Mesenchymal stem cell (in vitro differentiated cells and primary cell): Measurements from ENCODE around the gene DNAH5.

Experiments
- DNase-seq: peaks from one replicate; pipeline ENCODE4 v3.0.0-alpha.2; 2013
- H2AFZ ChIP-seq: one replicate; pipeline ENCODE4 v1.6.1; 2013; ENCODE audit warnings: low read depth, mild to moderate bottlenecking, control low read depth, inconsistent platforms, low read length, moderate library complexity
- H2AK5ac ChIP-seq: 2 replicates; pipeline ENCODE4 v1.6.1; 2013; ENCODE audit warnings: low read length, moderate library complexity, mild to moderate bottlenecking, inconsistent platforms; ENCODE audit not compliant: severe bottlenecking
- H2BK120ac ChIP-seq: one replicate; pipeline ENCODE4 v1.6.1; 2013; ENCODE audit warnings: low read depth, mild to moderate bottlenecking, inconsistent platforms, low read length, moderate library complexity
- H2BK12ac ChIP-seq, 2 experiments: one replicate each; pipeline ENCODE4 v1.6.1; 2013; ENCODE audit warnings: inconsistent platforms in 2 of 2, low read length in 2 of 2, mild to moderate bottlenecking in 2 of 2, moderate library complexity in 2 of 2, control low read depth in 1 of 2
- H2BK15ac ChIP-seq: one replicate; pipeline ENCODE4 v1.6.1; 2013; ENCODE audit warnings: mild to moderate bottlenecking, low read depth, inconsistent platforms; ENCODE audit not compliant: poor library complexity, severe bottlenecking
- H2BK5ac ChIP-seq: 2 replicates; pipeline ENCODE4 v1.6.1; 2013; ENCODE audit warnings: low read depth, mild to moderate bottlenecking, low read length, control low read depth, inconsistent platforms; ENCODE audit not compliant: poor library complexity, severe bottlenecking
- H3K14ac ChIP-seq, 2 experiments: one replicate each; pipeline ENCODE4 v1.6.1; 2013; ENCODE audit warnings: inconsistent platforms in 2 of 2, low read length in 2 of 2, control low read depth in 1 of 2, mild to moderate bottlenecking in 1 of 2, moderate library complexity in 1 of 2
- H3K18ac ChIP-seq, 2 experiments: one replicate each; pipeline ENCODE4 v1.6.1; 2013; ENCODE audit warnings: inconsistent platforms in 2 of 2, low read length in 2 of 2, control low read depth in 1 of 2, low read depth in 1 of 2, mild to moderate bottlenecking in 1 of 2
- H3K23ac ChIP-seq, 2 experiments: one replicate each; pipeline ENCODE4 v1.6.1; 2013; ENCODE audit warnings: inconsistent platforms in 2 of 2, low read length in 2 of 2, mild to moderate bottlenecking in 2 of 2, moderate library complexity in 2 of 2, control low read depth in 1 of 2
- H3K27ac ChIP-seq: 2 replicates; pipeline ENCODE4 v1.5.1; 2013; ENCODE audit warnings: mild to moderate bottlenecking, moderate library complexity, low read length, control low read depth, inconsistent platforms; ENCODE audit not compliant: poor library complexity, severe bottlenecking
- H3K27me3 ChIP-seq, 2 experiments: 2 replicates each; pipeline versions ENCODE4 v1.6.1 to v1.7.0; 2013; ENCODE audit warnings: low read length in 2 of 2, mild to moderate bottlenecking in 2 of 2, moderate library complexity in 2 of 2, control low read depth in 1 of 2, inconsistent platforms in 1 of 2; ENCODE audit not compliant: control insufficient read depth in 1 of 2, insufficient read depth in 1 of 2
- H3K36me3 ChIP-seq, 2 experiments: 2 replicates each; pipeline versions ENCODE4 v1.6.1 to v1.7.0; 2013; ENCODE audit warnings: low read length in 2 of 2, control low read depth in 1 of 2, inconsistent platforms in 1 of 2, low read depth in 1 of 2, mild to moderate bottlenecking in 1 of 2; ENCODE audit not compliant: insufficient read depth in 2 of 2, control insufficient read depth in 1 of 2
- H3K4ac ChIP-seq, 2 experiments: one replicate each; pipeline ENCODE4 v1.6.1; 2013; ENCODE audit warnings: inconsistent platforms in 2 of 2, low read length in 2 of 2, mild to moderate bottlenecking in 2 of 2, moderate library complexity in 2 of 2, control low read depth in 1 of 2, low read depth in 1 of 2
- H3K4me1 ChIP-seq: 2 replicates; pipeline ENCODE4 v1.6.1; 2013; ENCODE audit warnings: low read depth, low read length, control low read depth; ENCODE audit not compliant: control insufficient read depth, insufficient read depth
- H3K4me2 ChIP-seq: 2 replicates; pipeline ENCODE4 v1.6.1; 2013; ENCODE audit warnings: low read length, mild to moderate bottlenecking, inconsistent platforms; ENCODE audit not compliant: poor library complexity, severe bottlenecking
- H3K4me3 ChIP-seq, 2 experiments: 2 replicates each; pipeline versions ENCODE4 v1.5.1 to v1.7.0; 2013; ENCODE audit warnings: low read length in 2 of 2, mild to moderate bottlenecking in 2 of 2, control low read depth in 1 of 2, low read depth in 1 of 2; ENCODE audit not compliant: insufficient read depth in 1 of 2
- H3K79me1 ChIP-seq: replicated peaks from 2 replicates; pipeline ENCODE4 v1.6.1; 2013; ENCODE audit warnings: mild to moderate bottlenecking, control low read depth, low read length, inconsistent platforms; ENCODE audit not compliant: poor library complexity, severe bottlenecking
- H3K9ac ChIP-seq: 2 replicates; pipeline ENCODE4 v1.7.0; 2013; ENCODE audit warnings: mild to moderate bottlenecking, low read length, moderate library complexity
- H3K9me3 ChIP-seq: 2 replicates; pipeline ENCODE4 v1.7.0; 2013; ENCODE audit warnings: mild to moderate bottlenecking, low read length; ENCODE audit not compliant: control insufficient read depth
- H4K8ac ChIP-seq: one replicate; pipeline ENCODE4 v1.6.1; 2013; ENCODE audit warnings: inconsistent platforms, mild to moderate bottlenecking, low read length, moderate library complexity
- H4K91ac ChIP-seq: one replicate; pipeline ENCODE4 v1.6.1; 2013; ENCODE audit warnings: mild to moderate bottlenecking, low read length, inconsistent platforms
- WGBS: methylation state at CpG from one replicate; pipeline ENCODE4 v1.1.7; 2013; ENCODE audit warnings: mixed read lengths; 5-methylcytosine and 5-hydroxymethylcytosine counted together

DNAH5 gene

GRCh38 chr5:13649656-13650055 is 294.8 kb downstream of the DNAH5 start:
- Histone ChIP-seq H3K79me1 (no peaks in the 10 kb centered on the region), H3K36me3 (no peaks in the 10 kb centered on the region), H2BK120ac (no peak overlapping the region), H4K8ac (no peak overlapping the region), H3K4me3 (no peak overlapping the region), H2AK5ac (no peak overlapping the region), H3K4me1 (no peaks in the 10 kb centered on the region), H2BK12ac (no peak overlapping the region), H4K91ac (no peak overlapping the region), H3K14ac (no peak overlapping the region), H2BK5ac (no peak overlapping the region), H3K27ac (no peak overlapping the region), H2AFZ (no peak overlapping the region), H3K9me3 (peaks cover 7% of the 10 kb centered on the region), H3K18ac (no peak overlapping the region), H3K4me2 (no peak overlapping the region), H3K23ac (no peak overlapping the region), H2BK15ac (no peak overlapping the region), H3K27me3 (no peaks in the 10 kb centered on the region), H3K9ac (no peak overlapping the region), H3K4ac (no peak overlapping the region)
- no peak for DNase-seq

DNA sequence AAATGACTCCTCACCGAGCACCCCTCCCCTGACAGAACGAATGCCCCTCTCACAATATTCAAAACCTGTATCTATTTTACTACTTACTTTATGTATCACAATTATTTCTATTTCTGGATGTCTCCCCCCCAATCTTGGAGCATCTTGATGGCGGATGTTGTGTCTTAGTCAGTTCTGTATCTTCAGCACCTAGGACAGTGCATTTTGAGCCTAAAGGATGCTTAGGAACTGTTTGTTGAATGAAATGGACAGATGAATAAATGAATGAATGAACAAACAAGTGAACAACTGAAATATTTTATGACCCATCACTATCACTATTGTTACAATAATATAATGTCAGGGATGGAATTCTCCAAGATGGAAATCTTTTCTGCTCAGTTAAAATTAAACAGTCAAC is 295.7 kb downstream of the DNAH5 start:
- H2BK12ac ChIP-seq = no peak overlapping the region
- WGBS = 55% methylated on average over 2 of the region's 3 CpGs
- H3K14ac ChIP-seq = no peak overlapping the region
- H3K4me1 ChIP-seq = no peaks in the 10 kb centered on the region
- no peak overlapping the region for H3K4ac ChIP-seq
- no peak overlapping the region for H2BK120ac ChIP-seq
- no peak overlapping the region for H2BK15ac ChIP-seq
- H3K27me3 ChIP-seq = no peaks in the 10 kb centered on the region
- no peak overlapping the region for H3K18ac ChIP-seq
- no peak overlapping the region for H3K4me3 ChIP-seq
- H3K27ac ChIP-seq = no peak overlapping the region
- peaks cover 7% of the 10 kb centered on the region for H3K9me3 ChIP-seq
- DNase-seq = no peak
- H3K23ac ChIP-seq = no peak overlapping the region
- no peaks in the 10 kb centered on the region for H3K36me3 ChIP-seq
- no peak overlapping the region for H3K4me2 ChIP-seq
- no peak overlapping the region for H2AK5ac ChIP-seq
- no peak overlapping the region for H4K91ac ChIP-seq
- H4K8ac ChIP-seq = no peak overlapping the region
- H3K79me1 ChIP-seq = no peaks in the 10 kb centered on the region
- no peak overlapping the region for H2BK5ac ChIP-seq
- H2AFZ ChIP-seq = no peak overlapping the region
- no peak overlapping the region for H3K9ac ChIP-seq

DNA sequence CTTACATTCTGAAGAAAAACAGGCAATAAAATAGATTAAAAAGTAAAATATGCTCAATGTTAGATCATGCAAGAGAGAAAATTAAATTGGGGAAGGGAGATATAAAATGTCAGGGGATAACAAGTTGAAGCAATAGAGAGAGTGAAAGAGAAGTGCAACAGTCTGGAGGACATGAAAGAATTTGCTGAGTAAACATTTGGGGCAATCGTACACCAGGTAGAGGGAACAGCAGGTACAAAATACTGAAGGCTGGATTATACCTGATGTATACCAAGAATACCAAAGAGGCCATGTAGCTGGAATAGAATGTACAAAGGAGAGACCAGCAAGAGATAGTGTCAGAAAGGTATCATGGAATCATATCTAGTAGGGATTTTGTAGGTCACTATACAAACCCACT is 300.8 kb downstream of the DNAH5 start:
- H3K27me3 ChIP-seq = no peaks in the 10 kb centered on the region
- H3K36me3 ChIP-seq = no peaks in the 10 kb centered on the region
- no peak overlapping the region for H2BK120ac ChIP-seq
- H3K4ac ChIP-seq = no peak overlapping the region
- no peak overlapping the region for H2BK12ac ChIP-seq
- 79% methylated on average over 1 of the region's 1 CpG for WGBS
- H3K18ac ChIP-seq = no peak overlapping the region
- H3K14ac ChIP-seq = no peak overlapping the region
- H3K27ac ChIP-seq = no peak overlapping the region
- peaks cover 2% of the 10 kb centered on the region for H3K4me1 ChIP-seq
- no peak overlapping the region for H2AFZ ChIP-seq
- no peak overlapping the region for H3K23ac ChIP-seq
- no peak for DNase-seq
- H3K79me1 ChIP-seq = no peaks in the 10 kb centered on the region
- no peak overlapping the region for H3K9ac ChIP-seq
- H2AK5ac ChIP-seq = no peak overlapping the region
- H4K91ac ChIP-seq = no peak overlapping the region
- H3K9me3 ChIP-seq = peaks cover 7% of the 10 kb centered on the region
- no peak overlapping the region for H2BK15ac ChIP-seq
- no peak overlapping the region for H3K4me2 ChIP-seq
- no peak overlapping the region for H3K4me3 ChIP-seq
- H4K8ac ChIP-seq = no peak overlapping the region
- H2BK5ac ChIP-seq = no peak overlapping the region

DNA sequence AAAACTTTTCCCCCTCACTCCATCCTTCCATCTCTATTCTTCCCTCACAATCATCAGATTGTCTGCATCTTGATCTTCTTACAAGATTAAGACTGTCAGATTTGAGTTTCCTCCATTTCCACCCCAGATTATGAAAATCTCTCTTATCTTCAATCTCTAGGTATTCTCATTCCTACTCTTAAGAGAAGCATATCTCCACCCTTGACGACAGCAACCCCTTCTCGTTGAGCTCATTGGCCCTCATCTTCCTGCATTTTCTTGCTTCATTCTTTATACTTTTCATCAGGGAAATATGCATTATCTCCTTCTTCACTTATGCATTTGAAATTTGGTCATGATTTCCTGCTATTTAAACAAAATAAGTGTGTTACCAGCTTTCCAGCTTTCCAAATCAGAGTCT is 301.3 kb downstream of the DNAH5 start:
- Histone ChIP-seq H3K9me3 (peaks cover 7% of the 10 kb centered on the region), H2BK15ac (no peak overlapping the region), H3K79me1 (no peaks in the 10 kb centered on the region), H3K18ac (no peak overlapping the region), H3K4me3 (no peak overlapping the region), H4K8ac (no peak overlapping the region), H3K36me3 (no peaks in the 10 kb centered on the region), H3K4me1 (peaks cover 2% of the 10 kb centered on the region), H3K9ac (no peak overlapping the region), H3K4ac (no peak overlapping the region), H4K91ac (no peak overlapping the region), H2BK5ac (no peak overlapping the region), H3K23ac (no peak overlapping the region), H3K14ac (no peak overlapping the region), H3K27me3 (no peaks in the 10 kb centered on the region), H2BK120ac (no peak overlapping the region), H2AK5ac (no peak overlapping the region), H3K4me2 (no peak overlapping the region), H2BK12ac (no peak overlapping the region), H3K27ac (no peak overlapping the region), H2AFZ (no peak overlapping the region)
- DNase-seq = no peak
- WGBS = 70% methylated on average over 2 of the region's 2 CpGs
